Measurements from ENCODE around the gene AUTS2.

The AUTS2 gene

GRCh38 chr7:70583965-70584883, 985.9 kb downstream of the AUTS2 start:
- H3K4me3 ChIP-seq (ENCODE audit: low read depth, low read length): no peak overlapping the region
- TF ChIP-seq, protein P1, sequence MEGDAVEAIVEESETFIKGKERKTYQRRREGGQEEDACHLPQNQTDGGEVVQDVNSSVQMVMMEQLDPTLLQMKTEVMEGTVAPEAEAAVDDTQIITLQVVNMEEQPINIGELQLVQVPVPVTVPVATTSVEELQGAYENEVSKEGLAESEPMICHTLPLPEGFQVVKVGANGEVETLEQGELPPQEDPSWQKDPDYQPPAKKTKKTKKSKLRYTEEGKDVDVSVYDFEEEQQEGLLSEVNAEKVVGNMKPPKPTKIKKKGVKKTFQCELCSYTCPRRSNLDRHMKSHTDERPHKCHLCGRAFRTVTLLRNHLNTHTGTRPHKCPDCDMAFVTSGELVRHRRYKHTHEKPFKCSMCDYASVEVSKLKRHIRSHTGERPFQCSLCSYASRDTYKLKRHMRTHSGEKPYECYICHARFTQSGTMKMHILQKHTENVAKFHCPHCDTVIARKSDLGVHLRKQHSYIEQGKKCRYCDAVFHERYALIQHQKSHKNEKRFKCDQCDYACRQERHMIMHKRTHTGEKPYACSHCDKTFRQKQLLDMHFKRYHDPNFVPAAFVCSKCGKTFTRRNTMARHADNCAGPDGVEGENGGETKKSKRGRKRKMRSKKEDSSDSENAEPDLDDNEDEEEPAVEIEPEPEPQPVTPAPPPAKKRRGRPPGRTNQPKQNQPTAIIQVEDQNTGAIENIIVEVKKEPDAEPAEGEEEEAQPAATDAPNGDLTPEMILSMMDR (IDR thresholded peaks at IDR 0.05; ENCODE audit: borderline replicate concordance, insufficient read depth, low read depth, low read length): no peak

DNA sequence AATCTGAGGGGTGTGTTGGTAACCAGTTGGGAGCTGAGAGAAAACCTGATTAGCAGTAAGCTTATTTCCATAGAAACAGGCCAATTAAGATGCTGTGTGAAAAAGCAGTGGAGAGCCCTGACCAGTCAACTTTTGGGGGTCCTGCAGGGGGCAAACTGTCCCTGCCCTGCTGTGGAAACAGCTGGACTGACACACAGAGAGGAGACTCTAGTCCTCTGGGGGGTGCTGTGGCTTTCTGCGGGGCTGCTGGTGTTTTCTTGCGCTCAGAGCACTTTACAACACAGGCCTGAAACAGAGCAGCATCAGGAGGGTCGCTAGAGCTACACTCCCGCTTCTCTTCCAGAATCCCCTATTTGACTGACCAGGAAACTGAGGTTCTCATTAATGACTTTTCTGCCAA, 986.8 kb downstream of the AUTS2 start:
- TF ChIP-seq, protein P1 (IDR thresholded peaks at IDR 0.05; ENCODE audit: borderline replicate concordance, insufficient read depth, low read depth, low read length): peak; percentile 16; the same call in 1 of the 2 replicates
- H3K4me3 ChIP-seq (ENCODE audit: low read depth, low read length): no peak overlapping the region

DNA sequence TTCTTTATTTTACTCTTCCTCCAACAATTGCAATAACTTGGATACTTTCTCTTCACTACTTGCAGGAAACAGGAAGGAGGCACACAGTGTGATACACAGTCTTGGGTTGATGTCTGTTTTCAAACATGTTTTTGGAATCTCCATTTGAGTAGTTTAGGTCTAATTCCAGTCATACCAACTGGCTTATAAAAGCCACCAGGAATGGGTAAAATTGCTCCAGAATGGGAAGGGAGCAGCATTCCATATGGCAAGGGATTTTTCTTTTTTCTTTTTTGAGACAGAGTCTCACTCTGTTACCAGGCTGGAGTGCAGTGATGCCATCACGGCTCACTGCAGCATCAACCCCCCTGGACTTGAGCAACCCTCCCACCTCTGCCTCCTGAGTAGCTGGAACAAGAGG, 988.5 kb downstream of the AUTS2 start:
- no peak overlapping the region for H3K4me3 ChIP-seq (ENCODE audit: low read depth, low read length)
- TF ChIP-seq, protein P1 (IDR thresholded peaks at IDR 0.05; ENCODE audit: borderline replicate concordance, insufficient read depth, low read depth, low read length): no peak

DNA sequence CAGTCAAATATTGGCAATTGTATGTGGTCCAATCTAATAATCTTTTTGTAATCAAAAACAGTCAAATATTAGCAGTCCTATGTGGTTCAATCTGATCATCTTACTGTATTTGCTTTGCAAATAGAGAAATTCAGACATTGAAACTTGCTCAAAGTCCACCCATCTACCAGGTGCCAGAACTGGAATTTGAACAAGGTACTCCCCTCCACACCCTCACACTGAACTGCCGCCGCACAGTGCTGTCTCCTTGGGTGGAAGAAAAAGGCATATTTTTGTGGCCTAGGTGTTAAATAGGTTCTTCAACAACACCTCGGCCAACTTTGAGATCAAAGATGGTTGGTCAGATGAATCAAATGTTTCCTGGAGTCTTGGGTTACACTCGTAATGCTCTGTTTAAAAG, 989.5 kb downstream of the AUTS2 start:
- H3K4me3 ChIP-seq (ENCODE audit: low read depth, low read length): no peak overlapping the region
- TF ChIP-seq, protein P1 (IDR thresholded peaks at IDR 0.05; ENCODE audit: borderline replicate concordance, insufficient read depth, low read depth, low read length): no peak

GRCh38 chr7:70588191-70588921, 990.1 kb downstream of the AUTS2 start:
- TF ChIP-seq, protein P1 (IDR thresholded peaks at IDR 0.05; ENCODE audit: borderline replicate concordance, insufficient read depth, low read depth, low read length): no peak
- H3K4me3 ChIP-seq (ENCODE audit: low read depth, low read length): no peak overlapping the region

DNA sequence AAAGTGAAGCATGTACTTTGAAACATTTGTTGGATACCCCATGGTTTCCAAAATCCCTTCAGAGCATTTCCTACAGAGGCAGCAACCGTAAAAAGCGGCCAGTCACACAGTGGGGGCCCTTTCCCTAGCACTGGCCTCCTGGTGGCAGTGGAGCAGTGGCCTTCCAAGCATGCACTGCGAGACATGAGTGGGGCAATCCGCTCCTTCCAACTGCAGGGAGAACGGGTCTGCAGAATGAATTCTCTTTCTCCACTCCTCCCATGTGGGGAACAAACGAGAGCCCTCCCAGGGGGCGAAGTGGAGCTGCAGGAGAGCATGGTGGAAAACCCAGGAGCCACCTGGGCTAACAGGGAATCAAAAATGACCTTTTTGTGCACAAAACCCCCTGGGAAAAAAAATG, 990.7 kb downstream of the AUTS2 start:
- no peak overlapping the region for H3K4me3 ChIP-seq (ENCODE audit: low read depth, low read length)
- TF ChIP-seq, protein P1 (IDR thresholded peaks at IDR 0.05; ENCODE audit: borderline replicate concordance, insufficient read depth, low read depth, low read length): no peak

All from GM12875 (cell line).